PC-3 (cell line): Measurements from ENCODE around the gene GTPBP2.

ENCODE experiments used
- CTCF ChIP-seq: fragments of 300-600 bp; sonication (generic); conservative IDR thresholded peaks from 2 replicates; pipeline ENCODE4 v1.5.1; 2017; ENCODE audit warnings: antibody characterized with exemption, low read depth, mild to moderate bottlenecking, low read length
- EZH2 ChIP-seq: fragments of 300-600 bp; sonication (generic); IDR thresholded peaks from one replicate; pipeline ENCODE4 v1.6.1; 2017; ENCODE audit warnings: antibody characterized with exemption, mild to moderate bottlenecking, low read length; ENCODE audit not compliant: unreplicated experiment
- EZH2phosphoT487 ChIP-seq: fragments of 300-600 bp; sonication (generic); IDR thresholded peaks from 2 replicates; pipeline ENCODE4 v1.6.1; 2018; ENCODE audit warnings: mild to moderate bottlenecking, antibody characterized with exemption, low read length, borderline replicate concordance

- TF ChIP-seq CTCF (no peak), EZH2 (no peak), EZH2phosphoT487 (no peak)
Observed at GRCh38 chr6:43669922-43670622, 41.0 kb upstream of the GTPBP2 start.
